Kidney glomerular epithelial cell (primary cell): ENCODE measurements around the gene TUBA1C.
"Not testable (repeated sequence)": the region's sequence is repeated elsewhere in the genome, so short reads cannot be mapped to it uniquely, and the experiment has no call there.

Experiments used
- DNase-seq: peaks from one replicate; lab custom pipeline; 2025; lab: John Stamatoyannopoulos, UW

The TUBA1C gene

GRCh38 chr12:49255857-49256637, 8.8 kb upstream of the TUBA1C start:
- DNase-seq = no peak

- not testable (repeated sequence) for DNase-seq
Measured at GRCh38 chr12:49257508-49258184, 7.2 kb upstream of the TUBA1C start.

GRCh38 chr12:49259452-49259851, 5.4 kb upstream of the TUBA1C start:
- DNase-seq = no peak

GRCh38 chr12:49260166-49260565, 4.7 kb upstream of the TUBA1C start:
- peak; percentile 38 for DNase-seq

GRCh38 chr12:49260571-49261363, 4.1 kb upstream of the TUBA1C start:
- no peak for DNase-seq

- DNase-seq = no peak
Measured at GRCh38 chr12:49261721-49262120, 3.2 kb upstream of the TUBA1C start.

GRCh38 chr12:49263400-49263763, 1.5 kb upstream of the TUBA1C start:
- DNase-seq = no peak

GRCh38 chr12:49264466-49264872, 413 bp upstream of the TUBA1C start:
- DNase-seq = no peak

- peak; percentile 41 for DNase-seq
Measured at GRCh38 chr12:49269191-49269590, 4.3 kb downstream of the TUBA1C start.

- DNase-seq = no peak
Measured at GRCh38 chr12:49272790-49273725, 8.2 kb downstream of the TUBA1C start.

- no peak for DNase-seq
Measured at GRCh38 chr12:49273726-49274395, 9.0 kb downstream of the TUBA1C start.

GRCh38 chr12:49274396-49275069, 9.7 kb downstream of the TUBA1C start:
- no peak for DNase-seq

- DNase-seq = no peak
Measured at GRCh38 chr12:49276304-49277290, 11.7 kb downstream of the TUBA1C start.

- DNase-seq = no peak
Measured at GRCh38 chr12:49277466-49277865, 12.6 kb downstream of the TUBA1C start.

GRCh38 chr12:49279706-49280159, 14.9 kb downstream of the TUBA1C start:
- DNase-seq = no peak

GRCh38 chr12:49280545-49280944, 15.7 kb downstream of the TUBA1C start:
- DNase-seq = not testable (repeated sequence)

GRCh38 chr12:49282302-49282701, 17.4 kb downstream of the TUBA1C start:
- DNase-seq = no peak

- DNase-seq = not testable (repeated sequence)
Measured at GRCh38 chr12:49282740-49283375, 18.0 kb downstream of the TUBA1C start.
